Liver (tissue), 3 donors: ENCODE data around the gene AADAC.

Source experiments
- HNF4A ChIP-seq, 2 donors: conservative IDR thresholded peaks; 2 replicates each; pipeline ENCODE4 v1.6.1; 2016; ENCODE audit warnings: antibody characterized with exemption in 2 of 2, mild to moderate bottlenecking in 2 of 2
- RAD21 ChIP-seq, 2 donors: IDR thresholded peaks; 2 replicates each; pipeline ENCODE4 v1.6.1; 2016; ENCODE audit warnings: antibody characterized with exemption in 2 of 2, mild to moderate bottlenecking in 2 of 2
- TF ChIP-seq, protein P1 (sequence below): fragments of 150-350 bp; IDR thresholded peaks from 2 replicates; pipeline ENCODE4 v1.5.1; 2017; ENCODE audit warnings: improper control_type of control experiment, low read depth, low read length; ENCODE audit not compliant: missing input control
- donor health status: healthy.
- donor health status: healthy.

DNA sequence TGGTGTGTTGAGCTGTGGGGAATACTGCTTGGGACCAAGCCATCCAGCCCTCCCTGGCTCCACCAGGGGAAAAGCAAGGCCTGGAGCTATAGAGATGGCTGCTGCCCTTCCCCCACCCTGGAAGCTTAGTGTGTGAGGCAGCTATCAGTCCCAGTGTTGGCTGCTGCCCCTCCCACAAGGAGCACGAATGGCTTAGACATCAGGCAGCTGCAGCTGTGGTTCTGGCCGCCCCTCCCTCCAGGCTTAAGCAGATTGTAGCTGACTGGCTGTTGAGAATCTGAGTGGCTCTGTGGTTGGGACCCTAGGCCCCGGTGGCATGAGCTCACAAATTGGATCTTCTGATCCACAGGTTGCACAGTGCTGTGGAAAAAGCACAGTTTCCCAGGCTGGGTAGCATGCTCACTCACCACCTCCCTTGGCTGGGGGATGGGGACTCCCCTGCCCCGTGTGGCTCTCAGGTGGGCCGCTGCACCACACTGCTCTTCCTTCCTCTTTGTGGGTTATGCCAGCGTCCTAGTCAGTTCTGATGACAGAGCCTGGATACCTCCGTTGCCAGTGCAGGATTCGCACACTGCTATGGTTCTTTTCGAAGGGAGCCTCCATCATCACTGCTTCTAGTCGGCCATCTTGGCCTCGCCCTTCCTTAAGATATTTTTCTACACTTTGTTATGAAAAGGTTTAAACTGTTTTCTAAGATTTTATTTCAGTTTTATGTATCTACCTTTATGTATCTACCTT, 38.3 kb downstream of the AADAC start:
- TF ChIP-seq RAD21 (IDR thresholded peaks at IDR 0.05) (no peak), HNF4A (conservative IDR thresholded peaks at IDR 0.05) (no peak)
- TF ChIP-seq, protein P1, sequence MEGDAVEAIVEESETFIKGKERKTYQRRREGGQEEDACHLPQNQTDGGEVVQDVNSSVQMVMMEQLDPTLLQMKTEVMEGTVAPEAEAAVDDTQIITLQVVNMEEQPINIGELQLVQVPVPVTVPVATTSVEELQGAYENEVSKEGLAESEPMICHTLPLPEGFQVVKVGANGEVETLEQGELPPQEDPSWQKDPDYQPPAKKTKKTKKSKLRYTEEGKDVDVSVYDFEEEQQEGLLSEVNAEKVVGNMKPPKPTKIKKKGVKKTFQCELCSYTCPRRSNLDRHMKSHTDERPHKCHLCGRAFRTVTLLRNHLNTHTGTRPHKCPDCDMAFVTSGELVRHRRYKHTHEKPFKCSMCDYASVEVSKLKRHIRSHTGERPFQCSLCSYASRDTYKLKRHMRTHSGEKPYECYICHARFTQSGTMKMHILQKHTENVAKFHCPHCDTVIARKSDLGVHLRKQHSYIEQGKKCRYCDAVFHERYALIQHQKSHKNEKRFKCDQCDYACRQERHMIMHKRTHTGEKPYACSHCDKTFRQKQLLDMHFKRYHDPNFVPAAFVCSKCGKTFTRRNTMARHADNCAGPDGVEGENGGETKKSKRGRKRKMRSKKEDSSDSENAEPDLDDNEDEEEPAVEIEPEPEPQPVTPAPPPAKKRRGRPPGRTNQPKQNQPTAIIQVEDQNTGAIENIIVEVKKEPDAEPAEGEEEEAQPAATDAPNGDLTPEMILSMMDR, result no peak
